HepG2 (cell line): ENCODE measurements around the gene OSBPL10.

Source experiments
- ESRRA ChIP-seq: sonication (generic); formaldehyde crosslinking; IDR thresholded peaks from 2 replicates; pipeline ENCODE4 v1.5.1; 2020; ENCODE audit warnings: mild to moderate bottlenecking, low read depth, missing genetic modification reagents
- JUN ChIP-seq: sonication (generic); formaldehyde crosslinking; IDR thresholded peaks from 2 replicates; pipeline ENCODE4 v1.4.0; 2020; ENCODE audit warnings: mild to moderate bottlenecking, missing genetic modification reagents
- MTERF4 ChIP-seq: sonication (generic); formaldehyde crosslinking; IDR thresholded peaks from 2 replicates; pipeline ENCODE4 v1.8.0; 2023; ENCODE audit warnings: mild to moderate bottlenecking, missing genetic modification reagents
- POLR2A ChIP-seq, 2 experiments: IDR thresholded peaks; 2 replicates each; pipeline ENCODE4 v1.6.1; 2011; ENCODE audit warnings: low read depth in 2 of 2, low read length in 2 of 2, mild to moderate bottlenecking in 1 of 2, moderate library complexity in 1 of 2; ENCODE audit not compliant: insufficient read depth in 1 of 2
- SMARCC2 ChIP-seq: fragments of 450-650 bp; IDR thresholded peaks from 2 replicates; pipeline ENCODE4 v1.6.1; 2017; ENCODE audit warnings: antibody characterized with exemption, mild to moderate bottlenecking
- TCF7L2 ChIP-seq: IDR thresholded peaks from 2 replicates; pipeline ENCODE4 v1.6.1; 2011; ENCODE audit warnings: mild to moderate bottlenecking, low read depth, low read length, moderate library complexity
- YY1 ChIP-seq: IDR thresholded peaks from 2 replicates; pipeline ENCODE4 v1.6.1; 2011; ENCODE audit warnings: low read length, low read depth, moderate library complexity, mild to moderate bottlenecking; ENCODE audit not compliant: insufficient read depth, insufficient replicate concordance
- ZBTB43 ChIP-seq: sonication (generic); formaldehyde crosslinking; conservative IDR thresholded peaks from 2 replicates; pipeline ENCODE4 v1.4.0; 2020; ENCODE audit warnings: missing genetic modification reagents
- ZC3H4 ChIP-seq: sonication (generic); formaldehyde crosslinking; IDR thresholded peaks from 2 replicates; pipeline ENCODE4 v1.4.0; 2020; ENCODE audit warnings: missing genetic modification reagents, borderline replicate concordance
- ZNF431 ChIP-seq: sonication (generic); formaldehyde crosslinking; IDR thresholded peaks from 2 replicates; pipeline ENCODE4 v1.9.0; 2022; ENCODE audit warnings: missing genetic modification reagents, low read depth, mild to moderate bottlenecking, borderline replicate concordance
- ZNF574 ChIP-seq: sonication (generic); formaldehyde crosslinking; IDR thresholded peaks from 2 replicates; pipeline ENCODE4 v1.4.0; 2020; ENCODE audit warnings: missing genetic modification reagents
- ZNF609 ChIP-seq: sonication (generic); formaldehyde crosslinking; IDR thresholded peaks from 2 replicates; pipeline ENCODE4 v1.4.0; 2020; ENCODE audit warnings: mild to moderate bottlenecking, missing genetic modification reagents, borderline replicate concordance
- ZNF619 ChIP-seq: sonication (generic); formaldehyde crosslinking; IDR thresholded peaks from 2 replicates; pipeline ENCODE4 v1.4.0; 2020; ENCODE audit warnings: mild to moderate bottlenecking, missing genetic modification reagents
- ZNF703 ChIP-seq: sonication (generic); formaldehyde crosslinking; IDR thresholded peaks from 2 replicates; pipeline ENCODE4 v1.5.1; 2020; ENCODE audit warnings: missing genetic modification reagents, mild to moderate bottlenecking, moderate library complexity, borderline replicate concordance

GRCh38 chr3:31693346-31693745 lies 287.7 kb downstream of the OSBPL10 start:
- TF ChIP-seq POLR2A (IDR thresholded peaks at IDR 0.05; ENCODE audit: insufficient read depth in 1 of 2, low read depth in 2 of 2, low read length in 2 of 2) (no peak), YY1 (no peak), ZNF703 (no peak), JUN (CRISPR knock-in tag) (no peak), ZNF609 (CRISPR knock-in tag) (no peak), SMARCC2 (no peak), MTERF4 (no peak), ZC3H4 (CRISPR knock-in tag) (no peak), ESRRA (CRISPR knock-in tag) (no peak), ZNF619 (CRISPR knock-in tag) (no peak), TCF7L2 (no peak), ZBTB43 (CRISPR knock-in tag) (no peak), ZNF574 (CRISPR knock-in tag) (no peak), ZNF431 (no peak)
